IMR-90 (cell line): ENCODE data around the gene APOH. TPM values are rescaled to one million over a fixed set of nuclear protein-coding genes. Genes with fewer than 3 reads are reported as not detected.
"Not testable (repeated sequence)": the region's sequence is repeated elsewhere in the genome, so short reads cannot be mapped to it uniquely, and the experiment has no call there.

Experiments used
- ATAC-seq: fragments of 200-7000 bp; cut with Tn5 transposase; 2 replicates; pipeline ENCODE4 v1.9.1; 2020; ENCODE audit warnings: low read depth, mild to moderate bottlenecking, moderate library complexity
- BruUV-seq: library from RNA; stranded (reverse); fragments of 400-500 nt; replicated peaks from 2 replicates; lab custom pipeline; 2021; lab: Mats Ljungman, UMichigan
- CTCF ChIA-PET: fragments of 300-600 bp; formaldehyde crosslinking; extraction: SDS; loops from one replicate; lab custom pipeline; 2021; ENCODE audit warnings: antibody characterized with exemption; lab: Yijun Ruan, JAX
- POLR2A ChIA-PET: fragments of 300-600 bp; sonication (Branson Sonifier 250); formaldehyde crosslinking; loops from one replicate; lab custom pipeline; 2022; ENCODE audit warnings: antibody characterized with exemption; ENCODE audit not compliant: unreplicated experiment; lab: Charles Lee
- DNase-seq: peaks from one replicate; pipeline ENCODE4 v3.0.0; 2013
- H2AFZ ChIP-seq: replicated peaks from 2 replicates; pipeline ENCODE3; 2013; ENCODE audit warnings: low read length, mild to moderate bottlenecking; ENCODE audit not compliant: poor library complexity
- H2AK5ac ChIP-seq: 2 replicates; pipeline ENCODE4 v1.6.1; 2013; ENCODE audit warnings: low read depth, low read length, inconsistent platforms
- H2AK9ac ChIP-seq: replicated peaks from 2 replicates; pipeline ENCODE3; 2013; ENCODE audit warnings: mild to moderate bottlenecking, low read depth, low read length, moderate library complexity; ENCODE audit not compliant: poor library complexity
- H2BK120ac ChIP-seq: 2 replicates; pipeline ENCODE4 v1.6.1; 2013; ENCODE audit warnings: low read depth, low read length, inconsistent platforms
- H2BK15ac ChIP-seq: 3 replicates; pipeline ENCODE4 v1.6.1; 2013; ENCODE audit warnings: low read depth, low read length, inconsistent platforms
- H2BK20ac ChIP-seq: 2 replicates; pipeline ENCODE4 v1.6.1; 2013; ENCODE audit warnings: low read depth, mild to moderate bottlenecking, inconsistent platforms, low read length, moderate library complexity
- H2BK5ac ChIP-seq: 2 replicates; pipeline ENCODE4 v1.6.1; 2013; ENCODE audit warnings: mild to moderate bottlenecking, low read depth, low read length, inconsistent platforms; ENCODE audit not compliant: poor library complexity, severe bottlenecking
- H3K14ac ChIP-seq: replicated peaks from 2 replicates; pipeline ENCODE4 v1.6.1; 2013; ENCODE audit warnings: low read depth, low read length, inconsistent platforms
- H3K18ac ChIP-seq: 2 replicates; pipeline ENCODE4 v1.6.1; 2013; ENCODE audit warnings: low read depth, low read length, control low read depth
- H3K23ac ChIP-seq: 2 replicates; pipeline ENCODE4 v1.6.1; 2013; ENCODE audit warnings: low read depth, low read length, inconsistent platforms
- H3K27ac ChIP-seq: 2 replicates; pipeline ENCODE4 v1.5.1; 2013; ENCODE audit warnings: mild to moderate bottlenecking, control low read depth, low read length; ENCODE audit not compliant: insufficient read depth
- H3K27me3 ChIP-seq: 2 replicates; pipeline ENCODE4 v1.6.1; 2013; ENCODE audit warnings: low read length; ENCODE audit not compliant: control insufficient read depth, insufficient read depth
- H3K36me3 ChIP-seq: 2 replicates; pipeline ENCODE4 v1.6.1; 2013; ENCODE audit warnings: low read length, mixed read lengths; ENCODE audit not compliant: control insufficient read depth, insufficient read depth
- H3K4ac ChIP-seq: 2 replicates; pipeline ENCODE4 v1.6.1; 2013; ENCODE audit warnings: low read depth, low read length, inconsistent platforms
- H3K4me1 ChIP-seq: 2 replicates; pipeline ENCODE4 v1.6.1; 2013; ENCODE audit warnings: low read length, mixed read lengths; ENCODE audit not compliant: control insufficient read depth, insufficient read depth
- H3K4me2 ChIP-seq: 2 replicates; pipeline ENCODE4 v1.6.1; 2013; ENCODE audit warnings: low read depth, mild to moderate bottlenecking, control low read depth, low read length, moderate library complexity
- H3K4me3 ChIP-seq: 2 replicates; pipeline ENCODE4 v1.5.1; 2013; ENCODE audit warnings: low read depth, mild to moderate bottlenecking, control low read depth, low read length, moderate library complexity; ENCODE audit not compliant: insufficient read depth
- H3K56ac ChIP-seq: 2 replicates; pipeline ENCODE4 v1.6.1; 2013; ENCODE audit warnings: low read length, inconsistent platforms; ENCODE audit not compliant: insufficient read depth; ENCODE audit errors: extremely low read depth
- H3K79me1 ChIP-seq, 2 experiments: 2 replicates each; pipeline ENCODE4 v1.6.1; 2013; ENCODE audit warnings: low read length in 2 of 2, inconsistent platforms in 1 of 2, low read depth in 1 of 2
- H3K9ac ChIP-seq: 2 replicates; pipeline ENCODE4 v1.6.1; 2013; ENCODE audit warnings: low read depth, low read length, control low read depth
- H3K9me1 ChIP-seq: 2 replicates; pipeline ENCODE4 v1.6.1; 2013; ENCODE audit warnings: low read length, inconsistent platforms; ENCODE audit not compliant: insufficient read depth
- H3K9me3 ChIP-seq: 2 replicates; pipeline ENCODE4 v1.6.1; 2013; ENCODE audit warnings: low read length; ENCODE audit not compliant: control insufficient read depth, insufficient read depth
- H4K20me1 ChIP-seq: 2 replicates; pipeline ENCODE4 v1.6.1; 2013; ENCODE audit warnings: low read length, inconsistent platforms; ENCODE audit not compliant: insufficient read depth
- H4K5ac ChIP-seq: 2 replicates; pipeline ENCODE4 v1.6.1; 2013; ENCODE audit warnings: mild to moderate bottlenecking, low read depth, low read length, control low read depth
- H4K8ac ChIP-seq, 2 experiments: 2 replicates each; pipeline ENCODE4 v1.6.1; 2013; ENCODE audit warnings: low read depth in 2 of 2, low read length in 2 of 2, control low read depth in 1 of 2, inconsistent platforms in 1 of 2
- H4K91ac ChIP-seq: 2 replicates; pipeline ENCODE4 v1.6.1; 2013; ENCODE audit warnings: low read depth, low read length, inconsistent platforms; ENCODE audit not compliant: insufficient read depth
- WGBS, 2 experiments: methylation state at CpG; one replicate each; pipeline versions ENCODE4 v1.1.5 to v1.1.7; 2013; ENCODE audit warnings: missing lambda C conversion rate in 2 of 2; ENCODE audit not compliant: insufficient read length in 1 of 2; ENCODE audit errors: extremely low coverage in 2 of 2; 5-methylcytosine and 5-hydroxymethylcytosine counted together
- dilution Hi-C: fragments of 300-500 bp; cut with HindIII; formaldehyde crosslinking; loops from one replicate; pipeline ENCODE4 v1.14.3; 2018; ENCODE audit warnings: low sequenced_read_pairs; ENCODE audit not compliant: unreplicated experiment
- in situ Hi-C: fragments of 300-500 bp; cut with MboI; formaldehyde crosslinking; loops from 3 replicates; pipeline ENCODE4 v1.14.3; 2019; ENCODE audit warnings: low sequenced_read_pairs, inconsistent platforms, mixed read lengths
- intact Hi-C: fragments of 100-400 bp; cut with micrococcal nuclease; formaldehyde crosslinking; loops from 2 replicates; pipeline ENCODE4 v1.10.0; 2022
- polyA plus RNA-seq, 3 experiments: library from polyadenylated mRNA; depleted of rRNA; stranded (reverse); fragments of >200 nt; gene quantifications; 2 replicates each; pipeline ENCODE4 v1.2.3, GENCODE V29; 2012; ENCODE audit warnings: low replicate concordance in 1 of 3
- total RNA-seq: library from RNA; depleted of rRNA; stranded (reverse); fragments of >200 nt; gene quantifications from 2 replicates; pipeline ENCODE4 v1.2.3, GENCODE V29; 2012

The APOH gene
- total and polyA plus RNA-seq, 2 of the 4 experiments (the other 2 are of a cell fraction), result not detected

DNA sequence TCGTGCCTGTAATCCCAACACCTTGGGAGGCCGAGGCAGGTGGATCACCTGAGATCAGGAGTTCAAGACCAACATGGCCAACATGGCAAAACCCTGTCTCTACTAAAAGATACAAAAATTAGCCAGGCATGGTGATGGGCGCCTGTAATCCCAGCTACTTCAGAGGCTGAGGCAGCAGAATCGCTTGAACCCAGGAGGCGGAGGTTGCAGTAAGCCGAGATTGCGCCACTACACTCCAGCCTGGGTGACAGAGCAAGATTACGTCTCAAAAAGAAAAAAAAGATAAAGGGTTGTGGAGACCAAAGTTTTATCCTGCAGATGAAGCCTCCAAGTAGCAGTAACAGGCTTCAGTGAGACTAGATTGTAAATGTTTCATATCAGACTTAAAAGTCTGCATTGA, 24.2 kb upstream of the APOH start:
- H3K23ac ChIP-seq, H2BK15ac ChIP-seq, H2BK120ac ChIP-seq, H2AK5ac ChIP-seq, H3K36me3 ChIP-seq, H3K4me3 ChIP-seq, in situ Hi-C loops, H2BK20ac ChIP-seq, H3K27ac ChIP-seq, H4K20me1 ChIP-seq, H3K4me1 ChIP-seq, ATAC-seq, H3K18ac ChIP-seq, H2AFZ ChIP-seq, BruUV-seq, H4K5ac ChIP-seq, H3K14ac ChIP-seq, POLR2A ChIA-PET, H3K9me1 ChIP-seq, H3K9ac ChIP-seq, H3K4ac ChIP-seq, H2BK5ac ChIP-seq, intact Hi-C loops, H3K79me1 ChIP-seq, dilution Hi-C loops, H4K91ac ChIP-seq, CTCF ChIA-PET, H3K4me2 ChIP-seq, H2AK9ac ChIP-seq, H3K9me3 ChIP-seq, H3K27me3 ChIP-seq, H4K8ac ChIP-seq, DNase-seq, H3K56ac ChIP-seq: not testable (repeated sequence)
- 87% methylated on average over 7 of the region's 8 CpGs; no CpG with 5 or more reads in 1 of the 2 experiments for WGBS, 2 experiments
